Karpas-422 (cell line): ENCODE results near the gene MLPH. TPM values are rescaled to one million over a fixed set of nuclear protein-coding genes. Genes with fewer than 3 reads are reported as not detected.
A peak's percentile ranks its signal among the peaks of the same experiment; 100 is the strongest.

ENCODE experiments used
- DNase-seq: peaks from one replicate; pipeline ENCODE4 v3.0.0-alpha.2; 2015
- H2AFZ ChIP-seq: fragments of 200-600 bp; sonication (generic); 2 replicates; pipeline ENCODE4 v1.6.1; 2014; ENCODE audit warnings: antibody characterized with exemption, low read length, mixed read lengths
- H3K27ac ChIP-seq: fragments of 200-600 bp; sonication (generic); 2 replicates; pipeline ENCODE4 v1.5.1; 2014; ENCODE audit warnings: mild to moderate bottlenecking, low read length, moderate library complexity
- H3K27me3 ChIP-seq: fragments of 200-600 bp; sonication (generic); 2 replicates; pipeline ENCODE4 v1.6.1; 2014; ENCODE audit warnings: low read length, mixed read lengths
- H3K36me3 ChIP-seq: fragments of 200-600 bp; sonication (generic); 2 replicates; pipeline ENCODE4 v1.6.1; 2014; ENCODE audit warnings: low read length, mixed read lengths; ENCODE audit not compliant: insufficient read depth
- H3K4me1 ChIP-seq: fragments of 200-600 bp; sonication (generic); 2 replicates; pipeline ENCODE4 v1.6.1; 2014; ENCODE audit warnings: mild to moderate bottlenecking, low read length, mixed read lengths
- H3K4me2 ChIP-seq: fragments of 200-600 bp; sonication (generic); 2 replicates; pipeline ENCODE4 v1.6.1; 2014; ENCODE audit warnings: low read length, low read depth, mild to moderate bottlenecking; ENCODE audit not compliant: poor library complexity, severe bottlenecking
- H3K4me3 ChIP-seq: fragments of 200-600 bp; sonication (generic); 2 replicates; pipeline ENCODE4 v1.5.1; 2014; ENCODE audit warnings: mild to moderate bottlenecking, antibody characterized with exemption, low read length, mixed read lengths
- H3K79me2 ChIP-seq: fragments of 200-600 bp; sonication (generic); 2 replicates; pipeline ENCODE4 v1.6.1; 2014; ENCODE audit warnings: mild to moderate bottlenecking, low read length, mixed read lengths
- H3K9ac ChIP-seq: fragments of 200-600 bp; sonication (generic); 2 replicates; pipeline ENCODE4 v1.6.0; 2014; ENCODE audit warnings: low read length
- H3K9me2 ChIP-seq: fragments of 200-600 bp; sonication (generic), shearing (Covaris generic); replicated peaks from 2 replicates; pipeline ENCODE4 v1.6.0; 2014; ENCODE audit warnings: mild to moderate bottlenecking, low read length, moderate library complexity; ENCODE audit not compliant: insufficient read depth
- H3K9me3 ChIP-seq: fragments of 300-700, 200-600 bp; sonication (generic); 2 replicates; pipeline ENCODE4 v1.6.1; 2014; ENCODE audit warnings: low read length, mixed read lengths
- H4K20me1 ChIP-seq: fragments of 200-600 bp; sonication (generic); 2 replicates; pipeline ENCODE4 v1.6.1; 2014; ENCODE audit warnings: mild to moderate bottlenecking, antibody characterized with exemption, low read length, low read depth; ENCODE audit not compliant: insufficient read depth
- total RNA-seq: library from RNA; depleted of rRNA; stranded (reverse); fragments of >200 nt; shearing (Covaris generic); gene quantifications from 2 replicates; pipeline ENCODE4 v1.2.3, GENCODE V29; 2014; ENCODE audit warnings: low replicate concordance

Gene MLPH
- total RNA-seq, 1 experiment from 2014 or later = not detected

GRCh38 chr2:237572021-237572741, 85.1 kb downstream of the MLPH start:
- Histone ChIP-seq H4K20me1 (no peaks in the 10 kb centered on the region), H3K27ac (no peak overlapping the region), H3K4me2 (no peak overlapping the region), H3K4me1 (no peaks in the 10 kb centered on the region), H3K9ac (no peak overlapping the region), H3K9me3 (no peaks in the 10 kb centered on the region), H3K9me2 (no peaks in the 10 kb centered on the region), H3K27me3 (no peaks in the 10 kb centered on the region), H3K79me2 (no peaks in the 10 kb centered on the region), H3K4me3 (no peak overlapping the region), H2AFZ (no peak overlapping the region), H3K36me3 (no peaks in the 10 kb centered on the region)
- peak; percentile 94 for DNase-seq

- H3K27ac ChIP-seq = no peak overlapping the region
- H3K4me2 ChIP-seq = no peak overlapping the region
- H3K27me3 ChIP-seq = no peaks in the 10 kb centered on the region
- no peak overlapping the region for H3K9ac ChIP-seq
- no peaks in the 10 kb centered on the region for H3K9me3 ChIP-seq
- H3K4me1 ChIP-seq = no peaks in the 10 kb centered on the region
- H3K79me2 ChIP-seq = no peaks in the 10 kb centered on the region
- DNase-seq = no peak
- H3K36me3 ChIP-seq = no peaks in the 10 kb centered on the region
- no peaks in the 10 kb centered on the region for H3K9me2 ChIP-seq
- no peak overlapping the region for H3K4me3 ChIP-seq
- H4K20me1 ChIP-seq = no peaks in the 10 kb centered on the region
- no peak overlapping the region for H2AFZ ChIP-seq
Observed at GRCh38 chr2:237572742-237573101, 85.7 kb downstream of the MLPH start.

- no peak overlapping the region for H2AFZ ChIP-seq
Observed at GRCh38 chr2:237573721-237574415, 86.8 kb downstream of the MLPH start.

DNA sequence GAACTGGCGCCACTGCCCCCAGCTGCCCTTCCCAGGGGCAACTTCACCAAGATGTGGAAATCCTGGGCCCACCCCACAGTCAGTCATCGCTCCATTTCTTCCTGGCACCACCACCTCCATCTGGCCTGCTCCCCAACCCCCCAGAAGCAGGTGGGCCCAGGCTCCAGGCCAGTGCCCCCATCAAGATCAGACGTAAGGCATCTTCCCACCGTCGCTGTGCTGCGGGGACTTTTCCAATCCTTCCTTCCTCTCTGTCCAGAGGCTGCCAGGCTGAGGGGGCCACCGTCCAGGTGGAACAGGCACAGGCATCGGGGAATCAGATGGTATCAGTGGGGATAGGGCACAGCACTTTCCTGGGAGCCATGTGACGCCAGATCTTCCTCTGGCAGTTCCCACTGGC, 87.4 kb downstream of the MLPH start:
- no peak overlapping the region for H3K4me3 ChIP-seq
- H3K79me2 ChIP-seq = no peaks in the 10 kb centered on the region

More at GRCh38 chr2:237573721-237574415, 86.8 kb downstream of the MLPH start:
- Histone ChIP-seq H3K79me2 (no peaks in the 10 kb centered on the region), H3K36me3 (no peaks in the 10 kb centered on the region), H3K4me2 (no peak overlapping the region), H3K9ac (no peak overlapping the region), H3K27me3 (no peaks in the 10 kb centered on the region), H3K27ac (no peak overlapping the region), H3K4me1 (no peaks in the 10 kb centered on the region), H3K9me3 (no peaks in the 10 kb centered on the region), H4K20me1 (no peaks in the 10 kb centered on the region), H3K4me3 (no peak overlapping the region), H3K9me2 (no peaks in the 10 kb centered on the region)
- no peak for DNase-seq

GRCh38 chr2:237574894-237575868, 88.1 kb downstream of the MLPH start:
- Histone ChIP-seq H3K4me3 (no peak overlapping the region), H4K20me1 (no peaks in the 10 kb centered on the region), H3K4me2 (no peak overlapping the region), H3K36me3 (no peaks in the 10 kb centered on the region), H3K27me3 (no peaks in the 10 kb centered on the region), H3K79me2 (no peaks in the 10 kb centered on the region), H3K4me1 (no peaks in the 10 kb centered on the region), H3K9ac (no peak overlapping the region), H3K9me2 (no peaks in the 10 kb centered on the region), H3K9me3 (no peaks in the 10 kb centered on the region), H2AFZ (no peak overlapping the region), H3K27ac (no peak overlapping the region)
- DNase-seq = no peak

More for the DNA sequence above, 87.4 kb downstream of the MLPH start:
- H3K4me2 ChIP-seq = no peak overlapping the region
- DNase-seq = no peak
- H3K9me3 ChIP-seq = no peaks in the 10 kb centered on the region
- no peak overlapping the region for H2AFZ ChIP-seq
- H3K4me1 ChIP-seq = no peaks in the 10 kb centered on the region
- no peaks in the 10 kb centered on the region for H3K27me3 ChIP-seq
- H3K9ac ChIP-seq = no peak overlapping the region
- H3K36me3 ChIP-seq = no peaks in the 10 kb centered on the region
- H3K9me2 ChIP-seq = no peaks in the 10 kb centered on the region
- H4K20me1 ChIP-seq = no peaks in the 10 kb centered on the region
- H3K27ac ChIP-seq = no peak overlapping the region

DNA sequence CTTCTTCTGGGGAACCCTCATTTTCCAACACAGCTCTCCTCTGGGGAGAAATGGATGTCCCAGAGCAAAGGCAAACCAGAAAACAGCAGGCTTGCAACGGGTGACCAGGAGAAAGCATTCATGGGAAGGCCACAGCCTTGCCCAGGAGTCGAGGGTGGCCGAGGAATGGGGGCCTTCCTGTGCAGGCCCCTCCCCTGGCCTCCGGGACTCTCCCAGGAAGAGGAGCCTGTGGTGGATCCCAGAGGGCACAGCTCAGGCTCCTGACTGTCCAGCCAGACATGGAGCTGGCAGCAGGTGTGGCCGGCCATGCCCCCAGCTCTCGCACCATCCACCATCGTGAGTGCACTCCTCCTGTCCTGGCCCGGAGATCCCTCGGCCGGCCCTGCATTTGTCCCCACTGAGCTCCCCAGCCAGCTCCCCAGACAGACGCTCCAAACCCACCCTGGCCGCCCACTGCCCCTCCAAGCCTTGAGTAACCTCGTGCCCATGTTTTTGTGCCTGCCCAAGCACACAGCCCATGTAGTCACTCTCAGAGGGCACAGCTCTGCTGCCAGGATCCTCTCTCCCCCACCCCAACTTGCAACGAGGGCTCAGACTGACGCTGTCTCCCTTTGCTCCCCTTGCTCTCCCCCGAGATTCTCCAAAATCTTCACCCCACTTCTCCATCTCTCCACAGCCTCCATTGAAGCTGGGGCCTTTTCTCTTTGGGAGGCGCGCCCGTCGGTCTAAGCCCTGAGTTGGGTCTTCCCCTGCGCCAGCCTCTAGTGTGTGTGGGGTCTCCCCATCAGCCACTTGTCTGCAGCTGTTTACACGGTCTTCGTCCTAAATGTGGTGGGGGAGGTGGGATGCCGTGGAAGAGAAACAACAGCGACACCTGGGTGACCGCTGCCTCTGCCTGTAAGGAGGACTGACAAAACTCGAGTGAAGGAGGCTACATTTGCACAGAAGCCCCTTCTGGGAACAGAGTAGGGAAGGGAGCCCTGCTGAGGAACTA, 89.1 kb downstream of the MLPH start:
- Histone ChIP-seq H3K4me2 (no peak overlapping the region), H3K9me2 (no peaks in the 10 kb centered on the region), H3K27me3 (no peaks in the 10 kb centered on the region), H3K4me3 (no peak overlapping the region), H3K36me3 (no peaks in the 10 kb centered on the region), H3K27ac (no peak overlapping the region), H3K79me2 (no peaks in the 10 kb centered on the region), H4K20me1 (no peaks in the 10 kb centered on the region), H3K9ac (no peak overlapping the region), H3K4me1 (no peaks in the 10 kb centered on the region), H2AFZ (no peak overlapping the region), H3K9me3 (no peaks in the 10 kb centered on the region)
- DNase-seq = no peak

DNA sequence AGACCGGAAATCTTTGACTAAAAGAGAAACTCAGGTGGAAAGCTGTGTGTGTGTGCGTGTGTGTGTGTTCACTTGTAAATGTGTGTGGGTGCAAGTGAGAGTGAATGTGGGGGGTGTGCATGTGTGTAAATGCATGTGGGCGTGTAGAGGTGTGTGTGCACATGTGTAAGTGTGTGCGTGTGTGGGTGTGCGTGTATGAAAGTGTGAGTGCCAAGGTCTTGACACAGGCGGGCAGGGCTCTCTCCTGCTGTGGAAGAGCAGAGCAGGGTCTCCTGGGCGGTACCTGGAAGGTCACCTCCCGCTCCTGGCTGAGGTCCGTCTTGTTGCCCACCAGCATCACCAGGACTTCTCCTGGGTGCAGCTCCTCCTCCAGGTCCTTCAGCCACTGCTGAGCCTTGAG, 89.9 kb downstream of the MLPH start:
- no peak overlapping the region for H3K4me3 ChIP-seq
- H3K36me3 ChIP-seq = no peaks in the 10 kb centered on the region
- no peak overlapping the region for H3K4me2 ChIP-seq
- no peaks in the 10 kb centered on the region for H3K4me1 ChIP-seq
- H4K20me1 ChIP-seq = no peaks in the 10 kb centered on the region
- no peak overlapping the region for H2AFZ ChIP-seq
- H3K79me2 ChIP-seq = no peaks in the 10 kb centered on the region
- H3K9me3 ChIP-seq = no peaks in the 10 kb centered on the region
- H3K9ac ChIP-seq = no peak overlapping the region
- no peaks in the 10 kb centered on the region for H3K9me2 ChIP-seq
- no peak overlapping the region for H3K27ac ChIP-seq
- no peak for DNase-seq
- H3K27me3 ChIP-seq = no peaks in the 10 kb centered on the region
